Muscle layer of duodenum (tissue), 2 donors: ENCODE data around the gene LRMDA.
A peak's percentile ranks its signal among the peaks of the same experiment; 100 is the strongest.

Experiments
- H3K27ac ChIP-seq: one replicate; pipeline ENCODE4 v1.7.0; 2013; ENCODE audit warnings: mild to moderate bottlenecking, low read length
- H3K27me3 ChIP-seq: one replicate; pipeline ENCODE4 v1.7.0; 2013; ENCODE audit warnings: low read depth, mild to moderate bottlenecking, control low read depth, low read length
- H3K36me3 ChIP-seq, 2 donors: one replicate each; pipeline ENCODE4 v1.7.0; 2013; ENCODE audit warnings: low read length in 2 of 2, control low read depth in 1 of 2, mild to moderate bottlenecking in 1 of 2; ENCODE audit not compliant: insufficient read depth in 2 of 2, control insufficient read depth in 1 of 2
- H3K4me1 ChIP-seq, 2 donors: one replicate each; pipeline ENCODE4 v1.7.0; 2013; ENCODE audit warnings: low read length in 2 of 2, mild to moderate bottlenecking in 2 of 2, control low read depth in 1 of 2, moderate library complexity in 1 of 2; ENCODE audit not compliant: insufficient read depth in 2 of 2, control insufficient read depth in 1 of 2
- H3K4me3 ChIP-seq, 2 donors: one replicate each; pipeline ENCODE4 v1.7.0; 2013; ENCODE audit warnings: low read length in 2 of 2, low read depth in 1 of 2, mild to moderate bottlenecking in 1 of 2
- H3K9me3 ChIP-seq, 2 donors: one replicate each; pipeline ENCODE4 v1.7.0; 2013; ENCODE audit warnings: low read length in 2 of 2, control low read depth in 1 of 2, mild to moderate bottlenecking in 1 of 2; ENCODE audit not compliant: control insufficient read depth in 1 of 2
- donor health status: healthy.

Gene LRMDA

GRCh38 chr10:75439811-75440210, 8.4 kb downstream of the LRMDA start:
- Histone ChIP-seq H3K36me3 (peaks cover 0 to 16% of the 10 kb centered on the region in 2 donors), H3K9me3 (peaks cover 5 to 10% of the 10 kb centered on the region in 2 donors), H3K4me1 (no peaks in the 10 kb centered on the region), H3K27me3 (no peaks in the 10 kb centered on the region), H3K27ac (no peak overlapping the region), H3K4me3 (no peak overlapping the region)

- Histone ChIP-seq H3K4me1 (no peaks in the 10 kb centered on the region), H3K9me3 (peaks cover 5 to 10% of the 10 kb centered on the region in 2 donors), H3K27me3 (no peaks in the 10 kb centered on the region), H3K27ac (no peak overlapping the region), H3K36me3 (peaks cover 0 to 16% of the 10 kb centered on the region in 2 donors), H3K4me3 (no peak overlapping the region)
Measured at GRCh38 chr10:75440271-75440793, 8.9 kb downstream of the LRMDA start.

DNA sequence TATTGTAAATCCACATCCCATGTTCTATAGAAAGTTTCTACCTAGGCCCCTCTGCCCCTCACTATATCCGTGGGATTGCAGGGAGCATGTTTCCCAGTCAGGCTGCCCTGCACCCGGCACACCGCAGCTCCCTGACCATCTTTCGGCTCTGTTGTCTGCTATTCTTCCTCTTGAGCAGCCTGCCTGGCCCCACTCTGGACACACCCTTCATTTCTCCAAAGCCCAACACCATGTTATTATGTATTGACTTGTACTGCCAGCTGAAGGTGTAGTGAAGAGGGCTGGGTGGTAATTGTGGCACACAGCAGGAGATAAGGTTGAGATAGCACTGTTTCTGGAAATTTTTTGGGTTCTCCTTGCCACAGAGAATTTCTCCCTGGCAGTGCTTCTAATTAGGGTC, 9.8 kb downstream of the LRMDA start:
- Histone ChIP-seq H3K4me3 (no peak overlapping the region), H3K4me1 (no peaks in the 10 kb centered on the region), H3K9me3 (peaks cover 5 to 12% of the 10 kb centered on the region in 2 donors), H3K27me3 (no peaks in the 10 kb centered on the region), H3K27ac (no peak overlapping the region), H3K36me3 (peaks cover 0 to 16% of the 10 kb centered on the region in 2 donors)

DNA sequence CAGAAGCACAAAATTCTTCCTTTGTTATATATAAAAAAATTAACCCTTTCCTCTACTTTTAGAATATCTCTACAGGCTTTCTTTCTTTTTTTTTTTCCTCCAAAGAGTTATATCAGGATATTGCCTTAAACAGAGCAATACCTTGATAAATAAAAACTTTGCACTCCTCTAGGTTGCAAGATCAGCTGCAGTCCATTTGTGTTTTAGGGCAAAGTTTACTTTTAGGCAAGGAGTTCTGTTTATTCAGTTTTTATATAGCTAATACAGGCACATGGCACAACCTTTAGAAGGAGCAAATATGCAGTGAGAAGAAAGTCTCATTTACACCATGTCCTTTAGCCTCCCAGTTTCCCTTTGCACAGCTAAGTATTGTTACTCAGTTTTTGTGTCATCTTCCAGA, 10.3 kb downstream of the LRMDA start:
- Histone ChIP-seq H3K9me3 (peaks cover 5 to 14% of the 10 kb centered on the region in 2 donors), H3K4me1 (no peaks in the 10 kb centered on the region), H3K4me3 (no peak overlapping the region), H3K27me3 (no peaks in the 10 kb centered on the region), H3K36me3 (peaks cover 0 to 16% of the 10 kb centered on the region in 2 donors), H3K27ac (no peak overlapping the region)

GRCh38 chr10:75443362-75443761, 11.9 kb downstream of the LRMDA start:
- Histone ChIP-seq H3K9me3 (peaks cover 5 to 14% of the 10 kb centered on the region in 2 donors), H3K27me3 (no peaks in the 10 kb centered on the region)

GRCh38 chr10:75444781-75445386, 13.5 kb downstream of the LRMDA start:
- Histone ChIP-seq H3K4me1 (peaks cover 9% of the 10 kb centered on the region in 2 donors), H3K9me3 (peaks cover 5 to 14% of the 10 kb centered on the region in 2 donors), H3K4me3 (no peak overlapping the region), H3K36me3 (peaks cover 0 to 6% of the 10 kb centered on the region in 2 donors), H3K27me3 (no peaks in the 10 kb centered on the region), H3K27ac (no peak overlapping the region)

More at GRCh38 chr10:75443362-75443761, 11.9 kb downstream of the LRMDA start:
- Histone ChIP-seq H3K36me3 (peaks cover 0 to 16% of the 10 kb centered on the region in 2 donors), H3K4me3 (no peak overlapping the region), H3K4me1 (peaks cover 0 to 2% of the 10 kb centered on the region in 2 donors), H3K27ac (no peak overlapping the region)

DNA sequence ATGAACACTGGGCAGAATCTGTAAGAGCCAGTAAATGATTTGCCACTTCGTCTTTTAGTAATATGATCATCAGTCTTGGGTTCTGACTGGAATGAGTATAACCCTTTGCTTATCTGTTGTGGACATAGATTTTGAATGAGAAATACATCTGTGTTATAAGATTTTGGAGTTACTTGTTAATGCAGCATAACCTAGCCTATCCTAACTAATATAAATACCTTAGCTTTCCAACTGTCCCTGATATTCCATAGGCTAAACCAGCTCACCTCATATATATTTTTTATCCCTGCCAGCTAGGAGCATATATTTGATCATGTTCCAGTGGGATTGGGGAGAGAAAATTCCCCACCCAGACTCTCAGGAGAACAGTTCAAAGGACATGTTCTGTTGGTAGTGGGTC, 15.1 kb downstream of the LRMDA start:
- Histone ChIP-seq H3K9me3 (peaks cover 5 to 14% of the 10 kb centered on the region in 2 donors), H3K27ac (no peak overlapping the region), H3K27me3 (no peaks in the 10 kb centered on the region), H3K4me3 (no peak overlapping the region), H3K36me3 (peaks cover 0 to 6% of the 10 kb centered on the region in 2 donors), H3K4me1 (peaks cover 9 to 12% of the 10 kb centered on the region in 2 donors)

- no peak overlapping the region for H3K27ac ChIP-seq
- peaks cover 9 to 12% of the 10 kb centered on the region in 2 donors for H3K4me1 ChIP-seq
Measured at GRCh38 chr10:75448166-75448565, 16.7 kb downstream of the LRMDA start.

DNA sequence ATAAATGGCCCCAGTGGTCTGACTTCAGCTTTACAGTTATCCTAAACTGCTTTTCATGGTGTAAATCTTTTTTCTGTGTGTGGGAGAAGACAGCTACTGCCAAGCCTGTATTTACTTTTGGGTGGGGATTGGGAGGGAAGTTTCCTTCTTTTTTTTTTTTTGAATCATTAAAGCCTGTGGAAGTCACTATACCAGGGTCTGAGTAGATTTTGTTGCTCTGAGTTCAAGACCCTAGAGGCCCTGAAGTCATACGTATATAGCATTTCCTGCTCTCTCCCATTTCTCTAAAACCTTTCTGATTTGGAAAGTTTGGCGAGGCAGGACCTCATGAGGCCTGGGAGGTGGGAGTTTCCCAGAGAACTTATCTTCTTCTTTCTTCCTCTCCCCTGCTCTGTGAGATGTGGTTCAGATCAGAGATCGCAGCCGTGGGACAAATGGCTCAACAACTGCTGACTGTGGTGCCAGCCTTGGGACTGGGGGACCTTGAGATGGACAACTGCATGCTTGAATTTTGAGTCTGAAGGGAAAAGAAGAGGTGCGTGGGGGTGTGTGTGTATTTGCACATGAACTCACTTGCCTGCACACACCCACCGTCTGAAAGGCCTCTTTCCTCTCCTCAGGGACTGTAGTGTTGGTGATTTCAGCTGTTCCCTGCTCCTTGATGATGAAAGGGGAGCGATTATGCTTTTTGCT, 18.1 kb downstream of the LRMDA start:
- Histone ChIP-seq H3K27me3 (no peaks in the 10 kb centered on the region), H3K4me3 (no peak overlapping the region), H3K9me3 (peaks cover 0 to 3% of the 10 kb centered on the region in 2 donors), H3K27ac (peak overlapping the region; percentile 17), H3K36me3 (no peaks in the 10 kb centered on the region), H3K4me1 (peaks cover 9 to 12% of the 10 kb centered on the region in 2 donors)

More at GRCh38 chr10:75448166-75448565, 16.7 kb downstream of the LRMDA start:
- H3K36me3 ChIP-seq = peaks cover 0 to 6% of the 10 kb centered on the region in 2 donors
- H3K4me3 ChIP-seq = no peak overlapping the region
- no peaks in the 10 kb centered on the region for H3K27me3 ChIP-seq
- H3K9me3 ChIP-seq = peaks cover 5 to 14% of the 10 kb centered on the region in 2 donors

DNA sequence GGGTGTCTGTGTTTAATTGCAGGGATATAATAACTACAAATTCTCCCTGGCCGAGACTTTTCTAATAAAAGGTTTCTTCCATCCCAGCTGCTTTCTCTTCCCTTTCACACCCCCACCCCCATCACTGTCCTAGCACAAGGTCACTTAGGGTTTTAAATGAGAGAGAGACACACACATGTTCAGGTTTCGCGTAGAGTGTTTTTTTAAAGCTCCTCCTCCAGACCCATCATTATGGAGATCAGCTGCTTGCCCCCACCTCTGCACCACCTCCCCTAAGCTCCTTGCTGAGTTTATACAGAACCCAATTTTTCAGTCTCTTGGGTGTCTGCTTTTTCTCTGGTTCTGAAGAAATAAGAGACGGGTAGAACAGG, 18.6 kb downstream of the LRMDA start:
- H3K9me3 ChIP-seq = peaks cover 0 to 3% of the 10 kb centered on the region in 2 donors
- H3K27me3 ChIP-seq = no peaks in the 10 kb centered on the region
- peak overlapping the region; percentile 17 for H3K27ac ChIP-seq
- H3K4me3 ChIP-seq = no peak overlapping the region
- H3K36me3 ChIP-seq = no peaks in the 10 kb centered on the region
- peaks cover 9 to 12% of the 10 kb centered on the region in 2 donors for H3K4me1 ChIP-seq
